NCI-H2171 (cell line): Measurements from ENCODE around the gene NBL1.
A peak's percentile ranks its signal among the peaks of the same experiment; 100 is the strongest.

Experiments
- DNase-seq: peaks from one replicate; lab custom pipeline; 2025; lab: John Stamatoyannopoulos, UW

NBL1 gene

GRCh38 chr1:19646377-19647319 is 2.5 kb downstream of the NBL1 start:
- DNase-seq, result no peak

DNA sequence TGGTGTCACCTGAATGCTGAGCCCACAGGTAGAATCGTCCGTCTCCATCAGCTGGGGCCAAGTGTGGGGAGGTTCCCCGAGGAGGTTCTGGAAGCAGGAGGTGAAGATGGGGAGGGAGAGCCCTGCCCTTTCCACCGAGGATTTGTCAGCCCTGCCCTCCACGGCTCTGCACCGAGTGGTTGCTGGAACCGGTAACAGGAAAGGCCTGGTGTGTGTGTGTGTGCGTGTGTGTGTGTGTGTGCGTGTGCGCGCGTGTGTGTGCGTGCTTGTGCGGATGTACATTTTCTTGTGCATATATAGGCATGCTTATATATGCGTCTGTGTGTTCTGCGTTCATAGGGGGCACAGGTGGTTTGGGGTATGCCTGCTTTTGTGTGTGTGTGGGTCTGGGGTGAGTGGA is 3.5 kb downstream of the NBL1 start:
- no peak for DNase-seq

DNA sequence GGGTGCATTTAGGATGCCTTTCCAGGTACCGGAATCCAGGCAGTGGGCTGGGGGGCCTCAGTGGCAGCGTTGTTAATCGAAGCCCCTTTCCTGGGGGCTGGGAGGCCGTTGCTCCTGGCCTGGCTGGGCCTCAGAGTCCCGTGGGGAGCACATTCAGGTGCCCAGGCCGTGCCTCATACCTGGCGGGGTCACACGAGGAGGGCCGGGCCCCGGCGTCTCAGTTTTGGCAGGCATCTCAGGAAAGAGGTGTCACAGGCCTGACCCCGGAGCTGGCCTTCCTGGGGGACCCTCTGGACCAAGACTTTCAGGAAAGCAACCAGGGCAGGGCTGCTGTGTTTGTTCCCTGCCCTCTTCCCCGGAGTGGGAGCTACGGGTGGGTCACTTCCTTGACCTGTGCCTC is 4.1 kb downstream of the NBL1 start:
- DNase-seq, result no peak

- DNase-seq, result no peak
These were observed 4.6 kb downstream of the NBL1 start for GRCh38 chr1:19648689-19649088.

GRCh38 chr1:19650416-19651140 is 6.5 kb downstream of the NBL1 start:
- DNase-seq, result no peak

DNA sequence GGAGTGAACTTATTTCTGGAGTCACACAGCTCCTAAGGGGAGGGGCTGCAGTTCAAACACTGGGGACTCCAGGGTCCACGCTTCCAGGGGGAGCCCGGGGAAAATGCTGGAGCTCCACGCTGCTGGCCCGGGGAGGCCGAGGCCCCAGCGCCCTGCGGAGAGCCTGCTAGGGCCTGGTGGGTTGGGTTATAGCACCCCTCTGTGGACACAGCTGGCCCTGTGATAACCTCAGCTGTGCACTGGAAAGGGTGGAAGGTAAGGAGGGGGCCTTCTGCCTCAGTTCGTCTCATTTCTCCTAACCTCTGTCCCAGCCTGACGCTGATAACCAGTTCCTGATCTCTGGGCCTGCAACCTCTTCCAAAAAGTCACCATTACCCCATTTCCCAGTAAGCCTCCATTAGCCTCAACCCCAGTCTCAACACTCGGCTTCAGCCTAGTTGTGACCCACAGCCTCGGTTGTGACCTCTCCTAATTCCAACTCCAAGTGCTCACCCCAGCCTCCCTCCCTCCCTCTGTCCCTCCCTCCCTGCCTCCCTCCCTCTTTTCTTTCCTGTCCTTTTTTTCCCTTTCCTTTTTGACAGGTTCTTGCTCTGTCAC is 7.1 kb downstream of the NBL1 start:
- DNase-seq, result peak; percentile 30

DNA sequence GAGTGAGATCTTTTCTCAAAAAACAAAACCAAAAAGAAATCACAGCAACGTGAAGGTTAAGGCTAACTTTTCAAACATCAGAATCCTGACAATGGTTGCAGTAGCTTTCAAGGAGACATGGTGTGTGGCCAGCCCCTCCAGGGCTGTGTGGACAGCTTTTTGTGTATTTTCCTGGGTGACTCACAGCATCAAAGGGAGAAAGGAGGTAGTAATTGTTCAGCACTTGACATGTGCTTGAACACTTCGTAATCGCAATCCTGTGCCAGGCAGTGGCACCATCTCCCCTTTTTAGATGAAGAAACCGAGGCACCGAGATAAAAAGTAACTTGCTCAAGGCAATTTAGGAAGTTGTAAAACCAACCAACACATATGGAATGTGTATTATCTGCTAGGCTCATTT is 10.3 kb downstream of the NBL1 start:
- DNase-seq, result no peak

DNA sequence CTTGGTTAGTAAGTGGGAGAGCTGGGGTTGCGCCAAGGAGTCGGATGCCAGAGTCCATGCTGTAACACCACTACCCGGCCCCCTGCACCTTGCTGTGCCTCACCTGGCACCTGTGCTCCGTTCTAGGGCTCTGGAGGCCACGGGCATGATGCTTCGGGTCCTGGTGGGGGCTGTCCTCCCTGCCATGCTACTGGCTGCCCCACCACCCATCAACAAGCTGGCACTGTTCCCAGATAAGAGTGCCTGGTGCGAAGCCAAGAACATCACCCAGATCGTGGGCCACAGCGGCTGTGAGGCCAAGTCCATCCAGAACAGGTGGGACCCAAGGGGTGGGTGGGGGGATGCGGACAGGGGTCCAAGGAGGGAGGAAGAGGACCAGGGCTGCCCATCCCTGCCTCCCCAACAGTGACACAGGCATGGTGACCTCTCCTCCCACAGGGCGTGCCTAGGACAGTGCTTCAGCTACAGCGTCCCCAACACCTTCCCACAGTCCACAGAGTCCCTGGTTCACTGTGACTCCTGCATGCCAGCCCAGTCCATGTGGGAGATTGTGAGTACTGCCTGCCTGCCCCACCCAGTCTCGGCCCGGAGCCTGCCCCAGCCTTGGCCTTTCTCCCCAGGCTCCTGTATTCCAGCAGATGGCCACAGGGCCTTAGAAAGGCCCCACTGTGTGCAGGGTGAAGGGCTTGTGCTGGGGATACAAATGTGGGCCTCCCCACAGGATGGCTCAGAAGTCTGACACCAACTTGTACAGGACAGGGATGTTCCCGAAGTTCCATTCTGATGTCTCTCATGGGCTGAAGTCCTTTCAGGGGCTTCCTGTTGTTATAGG is 11.0 kb downstream of the NBL1 start:
- no peak for DNase-seq

- no peak for DNase-seq
These were observed 11.6 kb downstream of the NBL1 start for GRCh38 chr1:19655718-19656080.

GRCh38 chr1:19656134-19656779 is 12.1 kb downstream of the NBL1 start:
- no peak for DNase-seq

DNA sequence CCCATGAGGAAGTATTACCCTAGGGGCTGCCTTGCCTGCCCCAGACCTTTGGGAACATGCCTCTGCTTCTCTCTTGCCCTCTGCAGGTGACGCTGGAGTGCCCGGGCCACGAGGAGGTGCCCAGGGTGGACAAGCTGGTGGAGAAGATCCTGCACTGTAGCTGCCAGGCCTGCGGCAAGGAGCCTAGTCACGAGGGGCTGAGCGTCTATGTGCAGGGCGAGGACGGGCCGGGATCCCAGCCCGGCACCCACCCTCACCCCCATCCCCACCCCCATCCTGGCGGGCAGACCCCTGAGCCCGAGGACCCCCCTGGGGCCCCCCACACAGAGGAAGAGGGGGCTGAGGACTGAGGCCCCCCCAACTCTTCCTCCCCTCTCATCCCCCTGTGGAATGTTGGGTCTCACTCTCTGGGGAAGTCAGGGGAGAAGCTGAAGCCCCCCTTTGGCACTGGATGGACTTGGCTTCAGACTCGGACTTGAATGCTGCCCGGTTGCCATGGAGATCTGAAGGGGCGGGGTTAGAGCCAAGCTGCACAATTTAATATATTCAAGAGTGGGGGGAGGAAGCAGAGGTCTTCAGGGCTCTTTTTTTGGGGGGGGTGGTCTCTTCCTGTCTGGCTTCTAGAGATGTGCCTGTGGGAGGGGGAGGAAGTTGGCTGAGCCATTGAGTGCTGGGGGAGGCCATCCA is 12.8 kb downstream of the NBL1 start:
- no peak for DNase-seq

- DNase-seq, result no peak
These were observed 13.4 kb downstream of the NBL1 start for GRCh38 chr1:19657511-19657910.

GRCh38 chr1:19658186-19658585 is 14.1 kb downstream of the NBL1 start:
- no peak for DNase-seq

DNA sequence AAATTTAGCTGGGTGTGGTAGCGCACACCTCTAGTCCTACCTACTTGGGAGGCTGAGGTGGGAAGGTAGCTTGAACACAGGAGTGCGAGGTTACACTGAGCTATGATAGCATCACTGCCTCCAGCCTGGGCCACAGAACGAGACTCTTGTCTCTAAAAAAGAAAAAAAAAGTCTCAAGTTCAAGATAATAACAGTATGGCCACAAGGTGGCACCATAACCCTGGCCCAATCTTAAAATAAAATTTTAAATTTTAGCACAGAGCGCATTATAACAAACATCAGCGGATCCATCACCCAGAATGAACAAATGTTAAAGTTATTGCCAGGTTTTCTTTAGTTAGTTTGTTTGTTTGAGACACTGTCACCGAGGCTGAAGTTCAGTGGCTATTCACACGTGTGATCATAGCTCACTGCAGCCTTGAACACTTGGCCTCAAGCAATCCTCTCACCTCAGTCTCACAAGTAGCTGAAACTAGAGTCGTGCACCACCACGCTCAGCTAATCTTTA is 17.7 kb downstream of the NBL1 start:
- DNase-seq, result peak; percentile 41

DNA sequence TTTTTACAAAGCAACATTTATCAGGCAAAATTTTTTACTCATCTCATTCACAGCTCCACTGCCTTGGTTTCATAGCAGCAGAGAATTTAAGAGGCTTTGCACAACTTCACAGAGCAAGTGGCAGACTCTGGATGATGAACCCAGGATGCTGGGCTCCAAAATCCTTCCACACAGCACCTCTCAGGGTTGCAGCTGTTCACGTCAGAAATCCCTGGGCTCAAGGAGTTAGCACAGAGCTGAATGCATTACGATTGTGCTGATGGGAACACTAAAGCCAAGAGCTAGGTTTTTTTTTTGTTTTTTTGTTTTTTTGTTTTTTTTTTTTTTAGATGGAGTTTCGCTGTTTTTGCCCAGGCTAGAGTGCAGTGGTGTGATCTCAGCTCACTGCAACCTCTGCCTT is 18.2 kb downstream of the NBL1 start:
- no peak for DNase-seq

DNA sequence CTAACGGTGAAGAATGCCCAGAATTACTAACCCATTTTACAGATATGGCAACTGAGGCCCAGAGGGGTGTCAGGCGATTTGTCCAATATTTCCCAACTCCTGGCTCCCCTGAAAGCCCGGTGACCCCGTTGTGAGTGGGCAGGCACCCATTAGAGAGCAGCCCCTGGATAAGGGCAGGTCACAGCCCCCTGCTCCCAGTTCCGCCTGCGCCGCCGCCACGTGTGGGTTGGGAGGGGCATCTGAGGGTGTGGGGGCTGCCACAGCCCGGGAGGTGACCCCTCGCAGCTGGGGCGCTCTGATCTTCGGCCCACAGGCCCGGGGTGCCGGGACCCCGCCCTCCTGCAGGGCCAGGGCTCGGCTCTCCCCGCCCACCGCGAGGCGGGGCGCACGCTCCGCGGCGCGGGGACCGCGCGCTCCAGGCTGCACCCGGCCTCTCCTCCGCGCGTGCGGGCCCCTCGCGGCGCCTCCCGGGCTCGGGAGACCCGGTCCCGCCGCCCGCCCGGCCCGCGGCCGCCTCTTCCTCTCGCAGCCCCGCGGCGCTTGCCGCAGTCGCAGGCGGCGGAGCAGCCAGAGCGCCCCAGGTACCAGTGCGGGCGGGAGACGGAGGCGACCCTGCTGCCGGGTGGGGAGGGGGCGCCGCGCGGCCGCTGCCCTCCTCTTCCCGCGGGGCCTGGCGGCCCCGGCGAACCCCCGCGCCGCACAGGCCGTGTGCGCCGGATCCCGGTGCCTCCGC is 20.5 kb downstream of the NBL1 start, which contains the start of gene HTR6:
Gene HTR6 (plus strand): TSS at position 423 of the 733 bp plus-strand sequence. CDS start 879 bp downstream, outside the sequence.
- peak; percentile 20 for DNase-seq

DNA sequence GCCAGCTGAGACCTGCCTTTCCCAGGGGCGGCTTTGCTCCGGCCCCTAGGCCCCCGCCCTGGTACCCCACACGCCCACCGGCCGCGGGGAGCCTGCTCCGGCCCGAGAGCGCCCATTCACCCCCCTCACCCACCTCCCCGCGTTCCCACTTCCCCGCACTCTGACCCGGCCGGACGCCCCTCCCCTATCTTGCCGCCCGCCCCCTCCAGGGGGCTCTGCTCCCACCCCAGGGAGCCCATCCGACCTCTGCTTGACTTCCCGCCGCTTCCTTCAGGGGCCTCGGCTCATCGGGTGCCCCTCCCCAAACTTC is 21.0 kb downstream of the NBL1 start:
- DNase-seq, result no peak

DNA sequence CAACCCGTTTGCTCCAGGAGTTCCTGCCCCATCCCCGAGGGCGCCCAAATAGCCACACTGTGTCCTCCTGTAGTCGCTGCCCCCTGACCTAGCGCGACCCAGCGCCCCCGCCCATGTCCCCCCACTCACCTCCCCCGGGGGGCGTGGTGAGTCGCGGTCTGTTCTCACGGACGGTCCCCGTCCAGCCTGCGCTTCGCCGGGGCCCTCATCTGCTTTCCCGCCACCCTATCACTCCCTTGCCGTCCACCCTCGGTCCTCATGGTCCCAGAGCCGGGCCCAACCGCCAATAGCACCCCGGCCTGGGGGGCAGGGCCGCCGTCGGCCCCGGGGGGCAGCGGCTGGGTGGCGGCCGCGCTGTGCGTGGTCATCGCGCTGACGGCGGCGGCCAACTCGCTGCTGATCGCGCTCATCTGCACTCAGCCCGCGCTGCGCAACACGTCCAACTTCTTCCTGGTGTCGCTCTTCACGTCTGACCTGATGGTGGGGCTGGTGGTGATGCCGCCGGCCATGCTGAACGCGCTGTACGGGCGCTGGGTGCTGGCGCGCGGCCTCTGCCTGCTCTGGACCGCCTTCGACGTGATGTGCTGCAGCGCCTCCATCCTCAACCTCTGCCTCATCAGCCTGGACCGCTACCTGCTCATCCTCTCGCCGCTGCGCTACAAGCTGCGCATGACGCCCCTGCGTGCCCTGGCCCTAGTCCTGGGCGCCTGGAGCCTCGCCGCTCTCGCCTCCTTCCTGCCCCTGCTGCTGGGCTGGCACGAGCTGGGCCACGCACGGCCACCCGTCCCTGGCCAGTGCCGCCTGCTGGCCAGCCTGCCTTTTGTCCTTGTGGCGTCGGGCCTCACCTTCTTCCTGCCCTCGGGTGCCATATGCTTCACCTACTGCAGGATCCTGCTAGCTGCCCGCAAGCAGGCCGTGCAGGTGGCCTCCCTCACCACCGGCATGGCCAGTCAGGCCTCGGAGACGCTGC is 21.7 kb downstream of the NBL1 start:
- no peak for DNase-seq

GRCh38 chr1:19668888-19669287 is 24.8 kb downstream of the NBL1 start:
- no peak for DNase-seq
